Uterus (tissue), 4 donors: ENCODE data around the gene G3BP2. TPM values are rescaled to one million over a fixed set of nuclear protein-coding genes. Genes with fewer than 3 reads are reported as not detected.

Experiments used
- DNase-seq, 2 donors: peaks; one replicate each; pipeline ENCODE4 v3.0.0-alpha.2; 2019 to 2020
- H3K27ac ChIP-seq, 2 donors: fragments of 200-600 bp; sonication (generic); 1 replicate in 1 of 2; 2 replicates in 1 of 2; pipeline ENCODE4 v1.5.1; 2016 to 2018
- H3K27me3 ChIP-seq, 2 donors: fragments of 200-600 bp; sonication (generic); one replicate each; pipeline ENCODE4 v1.5.1; 2018 to 2019; ENCODE audit warnings: control low read depth in 1 of 2
- H3K36me3 ChIP-seq, 2 donors: fragments of 200-600 bp; sonication (generic); one replicate each; pipeline ENCODE4 v1.5.1; 2019; ENCODE audit warnings: control low read depth in 1 of 2
- H3K4me1 ChIP-seq, 2 donors: fragments of 200-600 bp; sonication (generic); one replicate each; pipeline ENCODE4 v1.5.1; 2018 to 2019; ENCODE audit warnings: control low read depth in 1 of 2
- H3K4me3 ChIP-seq, 2 donors: fragments of 200-600 bp; sonication (generic); 1 replicate in 1 of 2; 2 replicates in 1 of 2; pipeline ENCODE4 v1.5.1; 2018 to 2019; ENCODE audit warnings: mild to moderate bottlenecking in 1 of 2
- H3K9me3 ChIP-seq, 2 donors: fragments of 200-600 bp; sonication (generic); one replicate each; pipeline ENCODE4 v1.5.1; 2019; ENCODE audit warnings: control low read depth in 1 of 2
- CTCF ChIP-seq, 4 experiments: fragments of 200-600 bp in 2 of 4; fragments of 450-650 bp in 2 of 4; sonication (generic) in 2 of 4; IDR thresholded peaks; one replicate each; pipeline ENCODE4 v1.5.1; 2016 to 2019; ENCODE audit warnings: antibody characterized with exemption in 4 of 4, mild to moderate bottlenecking in 2 of 4, moderate library complexity in 1 of 4
- POLR2A ChIP-seq, 2 donors: fragments of 450-650 bp; IDR thresholded peaks; one replicate each; pipeline ENCODE4 v1.6.1; 2016; ENCODE audit warnings: antibody characterized with exemption in 2 of 2, mild to moderate bottlenecking in 1 of 2, moderate library complexity in 1 of 2
- intact Hi-C: fragments of 100-400 bp; cut with DNase I; formaldehyde crosslinking; loops from one replicate; pipeline ENCODE4 v1.15.1; 2023; ENCODE audit warnings: low total_unique reads
- total RNA-seq, 4 donors: library from RNA; depleted of rRNA in 3 of 4; stranded (reverse); fragments of >200 nt in 3 of 4; gene quantifications; one replicate each; pipeline versions ENCODE4 v1.1.0 to v1.2.4, GENCODE V29; 2014 to 2023
- donor health status: DM: yes; HTN: yes; CAD: no.

Gene G3BP2
- total RNA-seq, 4 donors from 2014 or later = 43.2 to 215 (median 74.1) TPM

DNA sequence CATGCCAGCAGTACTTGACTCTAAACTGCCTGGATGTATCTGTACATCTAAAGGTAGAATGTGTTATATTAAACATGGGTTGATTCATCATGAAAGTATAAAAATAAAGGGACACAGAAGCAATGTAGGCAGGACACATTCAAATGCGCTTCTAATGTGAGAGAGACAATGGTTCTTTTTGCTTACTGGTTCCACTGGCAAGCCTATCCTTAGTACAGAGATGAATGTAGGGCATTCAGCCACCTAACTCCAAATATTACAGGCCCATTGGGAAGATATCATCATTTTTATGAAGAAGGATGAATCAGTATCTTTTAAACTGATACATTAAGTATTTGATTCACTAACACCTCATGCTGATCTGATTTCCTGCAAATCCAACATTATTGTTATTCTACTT is 60.9 kb downstream of the G3BP2 start:
- no peaks in the 10 kb centered on the region for H3K4me1 ChIP-seq
- DNase-seq = no peak
- H3K36me3 ChIP-seq = no peaks in the 10 kb centered on the region
- intact Hi-C loops = no loop called here
- TF ChIP-seq CTCF (IDR thresholded peaks at IDR 0.05) = no peak
- TF ChIP-seq POLR2A (IDR thresholded peaks at IDR 0.05) = no peak
- no peak overlapping the region for H3K4me3 ChIP-seq
- H3K27ac ChIP-seq = no peak overlapping the region
- no peaks in the 10 kb centered on the region for H3K27me3 ChIP-seq
- no peaks in the 10 kb centered on the region for H3K9me3 ChIP-seq

DNA sequence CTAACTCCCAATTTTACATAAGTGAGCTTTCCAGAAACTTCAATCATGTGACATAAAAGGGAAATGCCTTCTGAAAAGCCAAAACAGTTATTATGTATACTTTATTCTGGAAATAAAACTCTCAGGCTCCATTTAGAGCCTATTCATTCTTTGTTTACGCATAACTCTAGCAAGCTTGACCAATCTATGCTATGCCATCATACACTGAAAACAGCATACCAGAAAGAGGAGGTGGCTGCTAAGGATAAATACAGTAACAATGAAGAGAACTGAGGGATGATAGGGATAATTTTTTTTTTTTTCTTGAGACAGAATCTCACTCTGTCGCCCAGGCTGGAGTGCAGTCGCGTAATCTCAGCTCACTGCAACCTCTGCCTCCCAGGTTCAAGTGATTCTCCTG is 67.3 kb downstream of the G3BP2 start:
- H3K9me3 ChIP-seq = no peaks in the 10 kb centered on the region
- H3K27ac ChIP-seq = no peak overlapping the region
- H3K4me1 ChIP-seq = no peaks in the 10 kb centered on the region
- intact Hi-C loops = no loop called here
- no peak for DNase-seq
- no peaks in the 10 kb centered on the region for H3K36me3 ChIP-seq
- H3K4me3 ChIP-seq = no peak overlapping the region
- TF ChIP-seq CTCF (IDR thresholded peaks at IDR 0.05) (no peak), POLR2A (IDR thresholded peaks at IDR 0.05) (no peak)
- no peaks in the 10 kb centered on the region for H3K27me3 ChIP-seq

- Histone ChIP-seq H3K4me3 (no peak overlapping the region), H3K27ac (no peak overlapping the region), H3K36me3 (no peaks in the 10 kb centered on the region), H3K27me3 (no peaks in the 10 kb centered on the region), H3K4me1 (no peaks in the 10 kb centered on the region), H3K9me3 (no peaks in the 10 kb centered on the region)
- intact Hi-C loops = no loop called here
- DNase-seq = no peak
- TF ChIP-seq CTCF (IDR thresholded peaks at IDR 0.05) = no peak
- no peak for TF ChIP-seq POLR2A (IDR thresholded peaks at IDR 0.05)
Measured at GRCh38 chr4:75599647-75600046, 73.6 kb downstream of the G3BP2 start.

DNA sequence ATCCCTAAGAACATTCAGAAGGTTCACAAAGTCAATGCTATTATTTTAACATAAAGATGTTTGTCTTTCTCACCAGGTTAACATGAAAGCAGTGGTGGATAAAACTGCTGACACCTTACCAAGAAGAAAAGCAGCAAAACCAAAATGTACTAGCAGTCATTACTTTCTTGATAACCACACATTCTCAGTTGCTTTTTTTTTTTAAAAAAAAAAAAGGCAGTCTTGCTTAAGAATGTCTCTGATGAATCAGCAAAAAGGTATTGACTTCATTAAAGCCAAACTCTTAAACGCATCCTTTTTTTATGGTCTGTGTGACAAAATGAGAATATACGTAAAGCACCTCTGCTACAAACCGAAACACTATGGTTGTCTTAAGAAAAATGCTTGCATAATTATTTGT is 74.8 kb downstream of the G3BP2 start:
- H3K4me3 ChIP-seq = no peak overlapping the region
- no peak overlapping the region for H3K27ac ChIP-seq
- no peaks in the 10 kb centered on the region for H3K4me1 ChIP-seq
- H3K27me3 ChIP-seq = no peaks in the 10 kb centered on the region
- no peaks in the 10 kb centered on the region for H3K36me3 ChIP-seq
- TF ChIP-seq CTCF (IDR thresholded peaks at IDR 0.05) = no peak
- TF ChIP-seq POLR2A (IDR thresholded peaks at IDR 0.05) = no peak
- intact Hi-C loops = no loop called here
- H3K9me3 ChIP-seq = no peaks in the 10 kb centered on the region
- no peak for DNase-seq

DNA sequence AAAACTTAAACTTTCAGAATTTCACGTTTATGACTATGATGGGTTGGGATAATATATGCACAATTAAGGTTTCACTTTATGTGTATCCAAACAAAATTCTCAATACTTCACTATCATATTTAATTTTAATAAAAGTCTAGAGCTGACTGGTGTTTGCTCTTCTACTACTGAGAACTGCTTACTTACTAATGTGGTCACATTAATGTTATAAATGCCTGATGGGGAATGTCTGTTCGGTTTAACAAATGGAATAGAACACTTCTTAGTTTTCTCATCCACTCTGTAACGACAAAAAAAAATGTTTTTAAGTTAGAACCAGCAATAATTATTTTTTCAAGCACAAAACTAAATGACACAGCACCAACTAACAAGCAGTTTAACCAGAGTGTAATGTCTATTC is 77.2 kb downstream of the G3BP2 start:
- H3K27me3 ChIP-seq = no peaks in the 10 kb centered on the region
- no peaks in the 10 kb centered on the region for H3K4me1 ChIP-seq
- no peak for DNase-seq
- no peak overlapping the region for H3K4me3 ChIP-seq
- TF ChIP-seq CTCF (IDR thresholded peaks at IDR 0.05) (no peak), POLR2A (IDR thresholded peaks at IDR 0.05) (no peak)
- H3K9me3 ChIP-seq = no peaks in the 10 kb centered on the region
- no peak overlapping the region for H3K27ac ChIP-seq
- H3K36me3 ChIP-seq = no peaks in the 10 kb centered on the region
- intact Hi-C loops = no loop called here
